NK-92 (cell line): Measurements from ENCODE around the gene DNAH1.

Source experiments
- DNase-seq: peaks from one replicate; lab custom pipeline; 2025; ENCODE audit not compliant: unreplicated experiment; lab: John Stamatoyannopoulos, UW

Gene DNAH1

GRCh38 chr3:52402101-52402521 lies 86.0 kb downstream of the DNAH1 start:
- DNase-seq = no peak

GRCh38 chr3:52402706-52403270 lies 86.7 kb downstream of the DNAH1 start:
- DNase-seq = no peak

- no peak for DNase-seq
These were observed 87.2 kb downstream of the DNAH1 start for GRCh38 chr3:52403271-52403841.

- DNase-seq = no peak
These were observed 87.8 kb downstream of the DNAH1 start for GRCh38 chr3:52403955-52404354.

DNA sequence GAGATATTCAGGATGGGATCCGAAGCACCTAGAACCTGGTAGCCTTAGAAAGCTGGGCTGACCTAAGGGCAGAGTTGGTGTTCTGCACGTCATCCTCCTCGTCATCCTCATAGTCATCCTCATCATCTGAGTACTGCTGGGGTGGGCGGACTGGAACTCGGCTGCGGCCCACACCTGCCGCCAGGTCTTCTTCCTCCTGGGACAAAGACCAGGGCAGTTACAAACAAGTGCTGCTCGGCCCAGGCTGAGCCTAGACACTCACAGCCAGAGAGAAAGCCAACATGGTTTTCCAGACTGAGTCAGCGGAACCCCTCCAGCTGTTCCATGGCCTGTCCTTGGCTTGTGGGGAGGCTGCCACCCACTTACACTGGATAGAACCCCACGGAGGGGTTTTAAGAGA lies 88.3 kb downstream of the DNAH1 start:
- DNase-seq = no peak

DNA sequence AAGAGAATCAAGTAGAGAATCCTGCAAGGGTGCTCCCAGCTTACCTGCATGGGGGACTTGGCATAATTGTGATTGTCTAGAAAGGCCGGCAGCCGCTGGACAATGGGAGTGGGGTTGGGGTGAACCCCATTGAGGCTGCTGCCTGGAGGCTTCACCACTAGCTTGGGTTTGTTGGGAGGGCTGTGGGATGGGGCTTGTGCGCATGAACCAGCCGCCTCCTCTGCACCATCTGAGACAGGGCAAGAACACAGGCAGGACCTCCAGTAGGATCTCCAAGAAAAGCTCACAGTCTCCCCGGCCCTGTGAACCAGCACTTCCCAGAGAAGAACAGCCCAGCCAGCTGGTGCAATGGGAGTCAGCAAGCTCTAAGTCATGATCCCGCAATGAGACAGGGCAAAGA lies 88.9 kb downstream of the DNAH1 start:
- no peak for DNase-seq

DNA sequence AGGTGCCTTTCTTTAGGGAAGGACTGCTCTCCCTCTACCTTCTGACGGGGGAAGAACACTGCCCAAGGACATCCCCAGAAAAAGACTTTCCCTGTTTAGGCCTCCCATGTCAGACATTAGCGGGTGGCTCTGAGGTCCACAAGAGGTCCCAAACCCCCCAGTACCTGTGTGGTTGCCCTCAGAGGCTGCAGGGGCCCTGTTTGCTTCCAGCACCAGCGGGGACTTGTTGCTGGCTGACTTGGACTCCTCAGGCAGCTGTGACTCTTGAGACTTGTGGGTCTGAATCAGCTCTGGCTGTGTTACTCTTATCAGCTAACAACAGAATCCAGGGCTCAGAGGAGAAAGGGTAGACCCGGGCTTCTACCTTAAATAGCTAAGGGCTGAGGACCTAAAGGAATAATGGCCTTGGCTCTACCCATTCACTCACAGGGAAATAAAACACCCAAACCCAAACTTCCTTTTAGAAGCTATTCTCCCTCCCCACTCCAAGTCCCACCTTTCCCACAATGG lies 89.5 kb downstream of the DNAH1 start:
- DNase-seq = no peak

- no peak for DNase-seq
These were observed 90.1 kb downstream of the DNAH1 start for GRCh38 chr3:52406231-52406661.

DNA sequence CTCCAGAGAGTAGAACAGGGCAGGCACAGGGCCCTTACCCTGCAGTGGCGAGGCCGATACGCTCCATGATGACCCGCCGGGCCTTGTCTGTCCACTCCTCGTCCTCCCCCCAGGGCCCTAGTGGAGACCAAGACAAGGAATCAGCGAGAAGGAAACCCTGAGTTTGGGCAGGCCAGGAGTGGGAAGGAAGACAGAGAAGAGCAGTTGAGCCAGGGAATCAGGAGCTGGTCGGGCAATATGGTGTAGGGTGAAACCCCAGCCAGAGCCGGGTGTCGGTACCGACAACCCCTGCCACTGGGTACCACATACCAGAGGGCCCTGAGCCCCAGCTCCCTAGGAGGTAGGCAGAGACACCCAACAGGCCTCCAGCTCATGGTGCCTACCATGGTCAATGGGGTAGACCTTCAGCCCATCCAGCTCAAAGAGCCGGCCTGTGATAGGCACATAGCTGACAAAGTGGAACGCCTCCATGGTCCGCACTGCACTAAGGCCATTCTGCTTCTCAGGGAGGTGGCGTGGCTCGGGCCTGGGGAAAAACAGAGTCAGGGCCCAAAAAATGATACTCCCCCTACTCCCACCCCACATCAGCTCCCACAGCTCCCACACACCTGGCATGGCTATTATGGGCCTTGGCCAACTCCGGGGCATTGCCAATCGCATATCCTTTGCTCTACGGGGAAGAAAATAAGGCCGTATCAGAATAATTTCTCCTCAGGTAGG lies 90.8 kb downstream of the DNAH1 start:
- no peak for DNase-seq

DNA sequence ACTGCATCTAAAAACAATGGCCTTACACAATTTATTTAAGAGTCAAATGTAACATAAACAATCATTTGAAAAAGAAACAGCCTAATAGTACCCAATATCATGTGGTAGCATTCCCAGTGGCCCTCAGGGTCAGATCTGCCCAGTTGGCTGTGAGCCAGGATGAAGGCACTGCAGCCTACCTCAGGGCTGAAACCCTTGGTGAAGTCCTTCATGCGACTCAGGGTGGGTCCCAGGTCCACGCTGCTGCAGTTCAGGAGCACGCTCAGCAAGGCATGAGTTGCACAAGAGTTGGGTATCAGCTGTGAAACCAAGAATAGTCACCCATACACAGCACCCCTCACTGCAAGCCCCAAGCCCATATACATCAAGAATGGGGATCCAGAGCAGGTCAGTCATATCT lies 91.7 kb downstream of the DNAH1 start:
- DNase-seq = no peak

DNA sequence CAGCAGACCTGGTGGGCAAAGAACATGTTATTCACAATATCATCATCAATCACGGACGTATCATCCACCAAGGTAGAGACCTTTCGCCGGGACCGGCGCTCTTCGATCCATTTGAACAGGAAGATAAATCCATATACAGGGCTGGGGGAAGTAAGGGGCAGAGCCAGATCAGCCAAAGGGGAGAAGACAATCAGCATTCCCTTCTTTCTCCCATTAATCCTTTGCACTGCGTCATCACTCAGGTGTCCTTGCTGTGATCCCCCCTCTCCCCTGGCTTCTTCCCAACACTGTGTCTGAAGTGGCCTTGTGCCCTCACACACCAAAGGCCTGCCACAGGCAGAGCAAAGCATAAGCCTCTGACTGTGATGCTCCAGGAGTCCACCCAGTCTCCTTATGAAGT lies 92.3 kb downstream of the DNAH1 start:
- DNase-seq = no peak

GRCh38 chr3:52415800-52416199 lies 99.7 kb downstream of the DNAH1 start:
- DNase-seq = no peak

- DNase-seq = no peak
These were observed 104.3 kb downstream of the DNAH1 start for GRCh38 chr3:52420388-52420787.

GRCh38 chr3:52422669-52423068 lies 106.5 kb downstream of the DNAH1 start:
- no peak for DNase-seq

DNA sequence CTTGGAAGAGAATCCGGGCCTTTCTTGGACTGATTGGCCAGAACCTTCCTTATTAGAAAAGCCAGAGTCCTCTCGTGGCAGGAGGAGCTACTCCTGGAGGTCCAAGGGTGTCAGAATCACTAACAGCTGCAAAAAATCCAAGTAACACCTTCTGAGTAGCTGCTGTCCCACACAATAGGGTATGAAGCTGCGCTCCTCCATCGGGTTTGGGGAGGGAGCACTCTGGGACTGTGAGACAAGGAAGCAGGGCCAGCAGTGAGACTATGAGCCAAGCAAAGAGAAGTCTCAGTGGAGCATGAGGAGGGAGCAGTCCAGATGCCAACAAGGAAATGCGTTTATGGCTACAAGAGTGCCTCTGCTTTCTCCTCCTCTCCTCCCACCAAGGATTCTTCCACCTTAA lies 107.1 kb downstream of the DNAH1 start:
- DNase-seq = no peak

GRCh38 chr3:52428151-52429005 lies 112.3 kb downstream of the DNAH1 start:
- no peak for DNase-seq

- no peak for DNase-seq
These were observed 112.9 kb downstream of the DNAH1 start for GRCh38 chr3:52429031-52429430.

GRCh38 chr3:52429779-52430415 lies 113.8 kb downstream of the DNAH1 start:
- DNase-seq = no peak

DNA sequence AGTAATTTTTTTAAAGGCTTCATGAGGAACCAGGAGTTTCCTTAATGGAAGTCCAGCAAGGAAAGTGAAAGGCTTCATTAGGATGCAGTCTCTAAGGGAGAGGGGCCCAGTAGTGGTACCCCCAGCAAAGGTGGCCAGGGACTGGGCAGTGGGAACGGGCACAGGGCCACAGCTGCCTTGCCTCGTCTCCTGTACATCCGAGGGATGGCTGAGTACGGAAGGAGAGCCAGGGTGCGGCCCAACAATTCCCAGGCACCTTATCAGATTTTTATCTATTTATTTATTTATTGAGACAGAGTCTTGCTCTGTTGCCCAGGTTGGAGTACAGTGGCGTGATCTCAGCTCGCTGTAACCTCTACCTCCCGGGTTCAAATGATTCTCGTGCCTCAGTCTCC lies 114.3 kb downstream of the DNAH1 start:
- DNase-seq = no peak

DNA sequence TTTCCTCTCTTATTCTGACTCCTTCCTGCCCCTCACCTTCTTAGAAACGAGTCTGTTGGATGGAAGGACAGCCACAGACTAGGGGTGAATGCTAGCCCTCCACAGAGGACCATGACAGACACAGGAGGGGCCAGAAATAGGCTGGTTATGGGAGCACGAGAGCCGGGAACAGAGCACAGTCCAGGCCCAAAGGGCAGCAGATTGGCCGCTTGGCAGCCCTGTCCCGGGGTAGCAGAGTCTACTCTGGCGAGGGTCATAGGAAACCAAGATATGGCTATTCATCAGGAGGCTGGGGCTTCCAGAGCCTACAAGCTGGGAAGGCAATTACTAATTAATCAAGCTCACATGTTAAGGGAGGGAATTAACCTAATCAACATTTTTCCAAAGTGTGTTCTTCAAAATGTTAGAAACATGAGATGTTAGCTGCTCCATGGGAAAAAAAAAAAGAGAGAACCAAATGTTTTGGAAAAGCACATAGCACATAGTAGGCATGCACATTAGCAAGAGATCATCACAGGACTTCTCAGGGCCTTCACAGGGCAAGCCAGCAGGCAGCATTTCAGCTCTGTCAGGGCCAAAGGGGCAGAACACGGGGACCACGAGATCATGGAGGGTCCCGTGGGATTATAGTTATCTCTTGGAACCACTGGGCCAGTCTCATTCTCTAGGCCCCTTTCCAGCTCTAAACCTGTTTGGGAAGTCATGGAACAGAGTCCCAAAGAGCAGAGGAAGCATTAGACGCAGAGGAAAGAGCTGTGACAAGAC lies 115.5 kb downstream of the DNAH1 start:
- no peak for DNase-seq
